Activated naive CD8-positive, alpha-beta T cell treated with anti-CD3 and anti-CD28 coated beads, Interleukin-2, amount 50 U/mL, for 24 hours (primary cell): ENCODE measurements around the gene OSBPL5.
"Not testable (repeated sequence)": the region's sequence is repeated elsewhere in the genome, so short reads cannot be mapped to it uniquely, and the experiment has no call there.

Experiments used
- ATAC-seq: fragments of 150-1000 bp; cut with Tn5 transposase; one replicate; pipeline ENCODE4 v1.10.0; 2021
- DNase-seq: peaks from one replicate; pipeline ENCODE4 v3.0.0; 2021
- H3K27ac Mint-ChIP-seq: one replicate; pipeline ENCODE4 v1.8.0; 2021; ENCODE audit warnings: mild to moderate bottlenecking, mixed read lengths
- H3K27me3 Mint-ChIP-seq: one replicate; pipeline ENCODE4 v1.8.0; 2021; ENCODE audit warnings: mixed read lengths
- H3K36me3 Mint-ChIP-seq: one replicate; pipeline ENCODE4 v1.8.0; 2021; ENCODE audit warnings: low read depth, mixed read lengths
- H3K4me1 Mint-ChIP-seq: one replicate; pipeline ENCODE4 v1.8.0; 2021; ENCODE audit warnings: mixed read lengths
- H3K4me3 Mint-ChIP-seq: one replicate; pipeline ENCODE4 v1.8.0; 2021; ENCODE audit warnings: mild to moderate bottlenecking, moderate library complexity, mixed read lengths
- H3K9me3 Mint-ChIP-seq: one replicate; pipeline ENCODE4 v1.8.0; 2021; ENCODE audit warnings: mixed read lengths

The OSBPL5 gene

DNA sequence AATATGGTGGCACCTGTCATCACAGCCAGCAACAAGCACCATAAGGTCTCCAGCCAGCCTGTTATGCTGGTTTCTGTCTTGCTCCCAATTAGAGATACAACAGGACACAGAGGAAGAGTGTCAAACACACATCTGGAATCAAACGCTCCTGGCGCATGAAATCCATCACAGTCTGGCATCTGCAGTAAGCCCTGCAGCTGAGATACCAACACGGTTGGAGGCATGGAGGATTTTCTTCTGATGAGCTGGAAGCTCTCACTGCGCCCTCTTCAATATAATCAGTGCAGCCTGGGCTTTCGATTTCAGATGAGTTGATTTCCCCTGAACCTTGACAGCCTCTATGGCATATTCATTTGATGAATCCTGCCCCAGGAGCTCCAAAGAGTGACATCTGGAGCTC, 80.1 kb downstream of the OSBPL5 start:
- Mint-ChIP-seq H3K4me1 (no peaks in the 10 kb centered on the region), H3K4me3 (no peak overlapping the region), H3K9me3 (no peaks in the 10 kb centered on the region), H3K27ac (no peak overlapping the region), H3K36me3 (no peaks in the 10 kb centered on the region), H3K27me3 (no peaks in the 10 kb centered on the region)
- no peak for DNase-seq
- no peak for ATAC-seq

DNA sequence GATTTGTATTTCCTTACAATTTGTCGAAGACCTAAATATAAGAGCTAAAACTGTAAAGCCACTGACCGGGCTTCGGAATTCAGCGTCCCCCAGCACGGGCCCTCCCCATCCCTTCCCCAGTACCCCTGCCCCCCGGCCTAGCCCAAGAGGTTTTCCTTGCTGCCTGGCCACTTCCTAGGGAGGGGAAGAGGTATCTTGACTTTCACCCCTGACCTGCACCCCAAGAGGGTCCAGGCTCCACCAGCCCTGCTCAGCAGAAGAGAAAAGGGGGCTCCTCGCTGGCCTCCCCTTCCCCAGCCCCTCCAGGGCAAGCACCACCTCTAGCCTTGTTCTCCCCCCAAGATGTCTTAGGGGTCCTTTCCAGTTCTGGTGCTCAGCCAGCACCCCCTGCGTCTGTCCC, 81.8 kb downstream of the OSBPL5 start:
- Mint-ChIP-seq H3K36me3 (no peaks in the 10 kb centered on the region), H3K27ac (no peak overlapping the region), H3K4me1 (no peaks in the 10 kb centered on the region), H3K27me3 (no peaks in the 10 kb centered on the region), H3K9me3 (no peaks in the 10 kb centered on the region), H3K4me3 (no peak overlapping the region)
- ATAC-seq (no peak), DNase-seq (no peak)

- no peak for DNase-seq
- no peaks in the 10 kb centered on the region for H3K9me3 Mint-ChIP-seq
- no peaks in the 10 kb centered on the region for H3K36me3 Mint-ChIP-seq
- no peak overlapping the region for H3K27ac Mint-ChIP-seq
- no peak for ATAC-seq
- H3K4me3 Mint-ChIP-seq: no peak overlapping the region
- peaks cover 2% of the 10 kb centered on the region for H3K27me3 Mint-ChIP-seq
- H3K4me1 Mint-ChIP-seq: no peaks in the 10 kb centered on the region
Measured at GRCh38 chr11:3081386-3081751, 83.7 kb downstream of the OSBPL5 start.

GRCh38 chr11:3080733-3081385, 84.3 kb downstream of the OSBPL5 start:
- ATAC-seq (no peak), DNase-seq (no peak)
- Mint-ChIP-seq H3K27me3 (peaks cover 2% of the 10 kb centered on the region), H3K27ac (no peak overlapping the region), H3K4me3 (no peak overlapping the region), H3K36me3 (no peaks in the 10 kb centered on the region), H3K4me1 (no peaks in the 10 kb centered on the region), H3K9me3 (no peaks in the 10 kb centered on the region)

DNA sequence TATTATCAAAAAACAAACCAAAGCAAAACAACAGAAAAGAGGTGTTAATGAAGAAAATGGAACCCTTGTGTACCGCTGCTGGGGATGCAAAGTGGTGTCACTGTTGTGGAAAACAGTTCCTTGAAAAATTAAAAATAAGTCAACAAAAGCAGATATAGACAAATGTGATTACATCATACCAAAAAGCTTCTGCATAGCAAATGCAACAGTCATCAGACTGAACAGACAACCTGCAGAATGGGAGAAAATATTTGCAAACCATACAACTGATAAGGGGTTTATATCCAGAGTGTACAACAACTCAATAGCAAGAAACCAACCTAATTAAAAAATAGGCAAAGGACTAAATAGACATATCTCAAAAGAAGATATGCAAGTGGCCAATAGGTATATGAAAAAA, 85.0 kb downstream of the OSBPL5 start:
- DNase-seq (no peak), ATAC-seq (no peak)
- H3K36me3 Mint-ChIP-seq: no peaks in the 10 kb centered on the region
- H3K4me3 Mint-ChIP-seq: no peak overlapping the region
- no peaks in the 10 kb centered on the region for H3K9me3 Mint-ChIP-seq
- no peak overlapping the region for H3K27ac Mint-ChIP-seq
- peaks cover 2% of the 10 kb centered on the region for H3K27me3 Mint-ChIP-seq
- no peaks in the 10 kb centered on the region for H3K4me1 Mint-ChIP-seq

DNA sequence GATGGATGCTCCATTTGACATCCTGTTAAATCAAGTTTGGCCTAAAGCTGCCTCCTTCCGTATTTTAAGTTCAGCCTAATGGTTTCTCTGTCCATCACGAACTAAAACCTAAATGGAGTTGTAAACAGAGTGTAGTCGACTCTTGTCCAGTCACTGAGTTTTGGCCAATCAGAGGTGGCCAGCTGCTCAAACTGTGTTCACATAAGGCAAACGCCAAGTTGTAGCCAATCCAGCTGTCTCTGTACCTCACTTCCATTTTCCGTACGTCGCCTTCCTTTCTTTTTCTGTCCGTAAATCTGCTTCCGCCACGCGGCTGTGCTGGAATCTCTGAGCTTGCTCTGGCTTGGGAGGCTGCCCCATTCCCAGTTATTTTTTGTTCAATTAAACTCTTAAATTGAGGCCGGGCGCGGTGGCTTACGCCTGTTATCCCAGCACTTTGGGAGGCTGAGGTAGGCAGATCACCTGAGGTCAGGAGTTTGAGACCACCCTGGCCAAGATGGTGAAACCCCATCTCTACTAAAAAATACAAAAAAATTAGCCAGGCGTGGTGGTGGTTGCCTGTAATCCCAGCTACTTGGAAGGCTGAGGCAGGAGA, 87.2 kb downstream of the OSBPL5 start:
- no peak for DNase-seq
- no peak for ATAC-seq
- Mint-ChIP-seq H3K36me3 (no peaks in the 10 kb centered on the region), H3K9me3 (no peaks in the 10 kb centered on the region), H3K4me1 (peaks cover 1% of the 10 kb centered on the region), H3K27me3 (peaks cover 2% of the 10 kb centered on the region), H3K4me3 (no peak overlapping the region), H3K27ac (no peak overlapping the region)

- Mint-ChIP-seq H3K4me3 (no peak overlapping the region), H3K9me3 (no peaks in the 10 kb centered on the region), H3K27me3 (peaks cover 2% of the 10 kb centered on the region), H3K27ac (no peak overlapping the region), H3K4me1 (peaks cover 1% of the 10 kb centered on the region), H3K36me3 (no peaks in the 10 kb centered on the region)
- ATAC-seq (no peak), DNase-seq (no peak)
Measured at GRCh38 chr11:3077189-3077836, 87.8 kb downstream of the OSBPL5 start.

- Mint-ChIP-seq H3K4me3 (no peak overlapping the region), H3K9me3 (no peaks in the 10 kb centered on the region), H3K4me1 (peaks cover 1% of the 10 kb centered on the region), H3K27ac (no peak overlapping the region), H3K27me3 (peaks cover 2% of the 10 kb centered on the region), H3K36me3 (no peaks in the 10 kb centered on the region)
- ATAC-seq: no peak
- DNase-seq: no peak
Measured at GRCh38 chr11:3074912-3075589, 90.1 kb downstream of the OSBPL5 start.

DNA sequence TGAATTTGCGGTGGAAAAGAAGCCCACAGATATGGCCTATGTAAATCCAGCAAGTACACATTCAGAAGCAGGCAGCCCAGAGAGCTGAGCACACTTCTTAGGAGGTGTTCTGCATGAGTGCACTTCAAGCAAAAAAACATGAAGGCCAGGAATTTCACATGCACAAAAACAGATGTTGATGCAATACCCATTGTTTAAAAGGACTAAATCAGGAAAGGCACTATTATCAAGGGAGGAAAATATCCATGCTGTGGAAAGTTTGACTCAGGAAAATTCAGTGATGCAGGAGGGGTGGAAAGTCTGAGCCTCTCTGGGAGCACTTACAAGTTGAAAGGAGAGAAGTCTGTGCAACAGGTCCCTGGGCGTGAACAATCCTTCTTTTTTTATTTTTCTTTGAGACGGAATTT, 92.1 kb downstream of the OSBPL5 start:
- no peak for ATAC-seq
- no peak overlapping the region for H3K4me3 Mint-ChIP-seq
- H3K4me1 Mint-ChIP-seq: peaks cover 1% of the 10 kb centered on the region
- H3K36me3 Mint-ChIP-seq: no peaks in the 10 kb centered on the region
- DNase-seq: no peak
- peaks cover 5% of the 10 kb centered on the region for H3K27me3 Mint-ChIP-seq
- no peak overlapping the region for H3K27ac Mint-ChIP-seq
- H3K9me3 Mint-ChIP-seq: no peaks in the 10 kb centered on the region

- H3K36me3 Mint-ChIP-seq: no peaks in the 10 kb centered on the region
- no peak for ATAC-seq
- peaks cover 1% of the 10 kb centered on the region for H3K4me1 Mint-ChIP-seq
- peaks cover 12% of the 10 kb centered on the region for H3K27me3 Mint-ChIP-seq
- no peak for DNase-seq
- H3K4me3 Mint-ChIP-seq: no peak overlapping the region
- H3K9me3 Mint-ChIP-seq: no peaks in the 10 kb centered on the region
- H3K27ac Mint-ChIP-seq: no peak overlapping the region
Measured at GRCh38 chr11:3069425-3069824, 95.7 kb downstream of the OSBPL5 start.

GRCh38 chr11:3066308-3066707, 98.8 kb downstream of the OSBPL5 start:
- not testable (repeated sequence) for H3K4me3 Mint-ChIP-seq, H3K36me3 Mint-ChIP-seq, H3K9me3 Mint-ChIP-seq, DNase-seq, H3K27ac Mint-ChIP-seq, H3K4me1 Mint-ChIP-seq, ATAC-seq
- H3K27me3 Mint-ChIP-seq: peaks cover 15% of the 10 kb centered on the region

DNA sequence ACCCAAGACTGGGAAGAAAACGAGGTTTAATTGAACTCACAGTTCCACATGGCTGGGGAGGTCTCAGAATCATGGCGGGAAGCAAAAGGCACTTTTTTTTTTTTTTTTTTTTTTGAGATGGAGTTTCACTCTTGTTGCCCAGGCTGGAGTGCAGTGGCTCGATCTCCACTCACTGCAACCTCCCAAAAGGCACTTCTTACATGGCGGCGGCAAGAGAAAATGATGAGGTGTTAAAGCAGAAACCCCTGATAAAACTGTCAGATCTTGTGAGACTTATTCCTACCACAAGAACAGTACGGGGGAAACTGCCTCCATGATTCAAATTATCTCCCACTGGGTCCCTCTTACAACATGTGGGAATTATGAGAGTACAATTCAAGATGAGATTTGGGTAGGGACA, 100.4 kb downstream of the OSBPL5 start:
- H3K27ac Mint-ChIP-seq, H3K36me3 Mint-ChIP-seq: not testable (repeated sequence)
- H3K27me3 Mint-ChIP-seq: peaks cover 15% of the 10 kb centered on the region

DNA sequence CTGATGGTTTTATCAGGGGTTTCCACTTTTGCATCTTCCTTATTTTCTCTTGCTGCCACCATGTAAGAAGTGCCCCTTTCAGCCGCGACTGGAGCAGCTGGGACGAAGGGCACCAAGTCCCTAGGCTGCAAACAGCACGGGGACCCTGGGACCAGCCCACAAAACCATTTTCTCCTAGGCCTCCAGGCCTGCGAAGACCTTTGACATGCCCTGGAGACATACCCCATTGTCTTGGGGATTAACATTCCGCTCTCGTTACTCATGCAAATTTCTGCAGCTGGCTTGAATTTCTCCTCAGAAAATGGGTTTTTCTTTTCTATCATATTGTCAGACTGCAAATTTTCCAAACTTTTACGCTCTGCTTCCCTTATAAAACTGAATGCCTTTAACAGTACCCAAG, 101.2 kb downstream of the OSBPL5 start:
- not testable (repeated sequence) for DNase-seq, H3K36me3 Mint-ChIP-seq, ATAC-seq, H3K4me1 Mint-ChIP-seq, H3K9me3 Mint-ChIP-seq, H3K4me3 Mint-ChIP-seq, H3K27ac Mint-ChIP-seq
- peaks cover 11% of the 10 kb centered on the region for H3K27me3 Mint-ChIP-seq

More for the DNA sequence above, 100.4 kb downstream of the OSBPL5 start:
- not testable (repeated sequence) for H3K9me3 Mint-ChIP-seq, H3K4me1 Mint-ChIP-seq, H3K4me3 Mint-ChIP-seq, ATAC-seq, DNase-seq

- H3K27me3 Mint-ChIP-seq: peaks cover 11% of the 10 kb centered on the region
- not testable (repeated sequence) for H3K4me3 Mint-ChIP-seq, ATAC-seq, H3K27ac Mint-ChIP-seq, H3K4me1 Mint-ChIP-seq, H3K36me3 Mint-ChIP-seq, DNase-seq, H3K9me3 Mint-ChIP-seq
Measured at GRCh38 chr11:3063432-3063831, 101.7 kb downstream of the OSBPL5 start.

DNA sequence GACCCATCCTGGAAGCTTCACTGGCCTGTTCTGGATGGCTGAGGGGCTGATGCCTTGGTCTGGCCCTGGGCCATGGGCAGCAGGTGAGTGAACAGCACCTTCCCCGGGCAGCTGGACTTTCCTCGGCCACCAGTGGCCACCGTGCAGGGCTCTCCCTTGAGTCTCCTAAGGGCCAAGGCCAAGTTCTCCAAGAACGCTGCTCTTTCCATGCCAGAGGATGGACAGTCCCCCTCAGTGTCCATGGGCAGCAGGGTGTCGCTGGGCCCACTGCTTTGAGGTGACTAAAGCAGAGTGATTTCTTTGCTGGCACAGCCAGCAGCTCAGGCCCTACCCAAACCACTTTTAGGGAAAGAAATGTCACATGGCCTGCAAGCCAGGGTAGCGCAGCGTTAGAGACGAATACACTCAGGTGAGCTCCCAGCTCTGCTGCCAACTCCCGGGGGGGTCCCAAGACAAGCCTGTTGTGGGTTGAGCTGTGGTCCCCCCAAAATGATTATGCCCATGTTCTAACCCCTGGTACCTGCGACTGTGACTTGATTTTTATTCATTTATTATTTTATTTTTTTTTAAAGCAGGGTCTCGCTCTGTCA, 104.6 kb downstream of the OSBPL5 start:
- H3K4me1 Mint-ChIP-seq: peaks cover 15% of the 10 kb centered on the region
- peaks cover 2% of the 10 kb centered on the region for H3K36me3 Mint-ChIP-seq
- DNase-seq: no peak
- no peak overlapping the region for H3K4me3 Mint-ChIP-seq
- no peak overlapping the region for H3K27ac Mint-ChIP-seq
- H3K9me3 Mint-ChIP-seq: no peaks in the 10 kb centered on the region
- peaks cover 6% of the 10 kb centered on the region for H3K27me3 Mint-ChIP-seq
- no peak for ATAC-seq
